Dendritic cell treated with granulocyte-macrophage colony-stimulating factor and Interleukin-4, amounts not matched to agents 40 ng/mL and 50 ng/mL, for 4 days (primary cell): ENCODE measurements around the gene ZFP82.

Experiments used
- H3K27ac Mint-ChIP-seq: one replicate; pipeline ENCODE4 v1.8.0; 2022; ENCODE audit warnings: mild to moderate bottlenecking, mixed read lengths
- H3K27me3 Mint-ChIP-seq: one replicate; pipeline ENCODE4 v1.8.0; 2022; ENCODE audit warnings: mild to moderate bottlenecking, mixed read lengths
- H3K36me3 Mint-ChIP-seq: one replicate; pipeline ENCODE4 v1.8.0; 2022; ENCODE audit warnings: low read depth, mixed read lengths
- H3K4me1 Mint-ChIP-seq: one replicate; pipeline ENCODE4 v1.8.0; 2022; ENCODE audit warnings: low read depth, mixed read lengths
- H3K4me3 Mint-ChIP-seq: one replicate; pipeline ENCODE4 v1.8.0; 2022; ENCODE audit warnings: mild to moderate bottlenecking, moderate library complexity, mixed read lengths
- H3K9me3 Mint-ChIP-seq: one replicate; pipeline ENCODE4 v1.8.0; 2022; ENCODE audit warnings: mixed read lengths
- intact Hi-C: fragments of 100-400 bp; cut with micrococcal nuclease; formaldehyde crosslinking; loops from one replicate; pipeline ENCODE4 v1.15.0; 2022

ZFP82 gene

DNA sequence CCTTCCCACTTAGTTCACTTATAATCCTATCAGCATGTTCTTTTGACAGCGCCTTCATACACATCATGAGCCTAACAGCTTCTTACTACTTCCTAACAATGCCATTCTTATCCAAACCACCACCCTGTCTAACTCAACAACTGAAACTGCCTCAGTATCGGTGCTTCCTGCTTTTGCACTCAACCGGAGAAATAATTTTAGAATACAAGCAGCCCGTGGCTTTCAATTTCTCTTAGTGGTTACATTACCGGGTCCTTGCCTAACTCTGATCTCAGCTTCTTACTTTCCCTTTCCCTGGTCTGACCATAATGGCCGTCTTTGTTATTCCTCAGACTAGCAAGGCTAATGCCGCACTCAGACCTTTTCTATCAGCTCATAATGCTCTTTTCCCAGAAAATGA lies 17.0 kb downstream of the ZFP82 start:
- no peaks in the 10 kb centered on the region for H3K27me3 Mint-ChIP-seq
- peaks cover 64% of the 10 kb centered on the region for H3K9me3 Mint-ChIP-seq
- intact Hi-C loops: no loop called here
- H3K36me3 Mint-ChIP-seq: peaks cover 97% of the 10 kb centered on the region
- no peaks in the 10 kb centered on the region for H3K4me1 Mint-ChIP-seq
- no peak overlapping the region for H3K4me3 Mint-ChIP-seq
- H3K27ac Mint-ChIP-seq: no peak overlapping the region

DNA sequence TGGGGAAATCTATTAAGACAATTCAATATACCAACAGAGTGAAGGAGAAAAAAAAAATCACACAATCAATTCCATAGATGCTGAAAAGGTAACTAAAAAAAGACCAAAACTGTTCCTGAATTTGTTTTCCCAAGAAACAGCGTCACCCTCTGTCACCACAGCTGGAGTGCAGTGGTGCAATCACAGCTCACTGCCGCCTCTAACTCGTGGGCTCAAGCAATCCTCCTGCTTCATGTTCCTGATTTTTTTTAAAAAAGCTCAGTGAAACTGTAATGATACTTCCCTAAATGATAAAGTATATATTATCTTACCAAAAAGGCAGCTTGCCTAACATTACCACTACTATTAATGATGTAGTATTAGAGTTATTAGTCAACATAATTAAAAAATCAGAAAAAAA lies 19.9 kb downstream of the ZFP82 start:
- H3K4me1 Mint-ChIP-seq: no peaks in the 10 kb centered on the region
- no peak overlapping the region for H3K27ac Mint-ChIP-seq
- intact Hi-C loops: no loop called here
- H3K36me3 Mint-ChIP-seq: peaks cover 99% of the 10 kb centered on the region
- H3K4me3 Mint-ChIP-seq: no peak overlapping the region
- H3K9me3 Mint-ChIP-seq: peaks cover 74% of the 10 kb centered on the region
- no peaks in the 10 kb centered on the region for H3K27me3 Mint-ChIP-seq

DNA sequence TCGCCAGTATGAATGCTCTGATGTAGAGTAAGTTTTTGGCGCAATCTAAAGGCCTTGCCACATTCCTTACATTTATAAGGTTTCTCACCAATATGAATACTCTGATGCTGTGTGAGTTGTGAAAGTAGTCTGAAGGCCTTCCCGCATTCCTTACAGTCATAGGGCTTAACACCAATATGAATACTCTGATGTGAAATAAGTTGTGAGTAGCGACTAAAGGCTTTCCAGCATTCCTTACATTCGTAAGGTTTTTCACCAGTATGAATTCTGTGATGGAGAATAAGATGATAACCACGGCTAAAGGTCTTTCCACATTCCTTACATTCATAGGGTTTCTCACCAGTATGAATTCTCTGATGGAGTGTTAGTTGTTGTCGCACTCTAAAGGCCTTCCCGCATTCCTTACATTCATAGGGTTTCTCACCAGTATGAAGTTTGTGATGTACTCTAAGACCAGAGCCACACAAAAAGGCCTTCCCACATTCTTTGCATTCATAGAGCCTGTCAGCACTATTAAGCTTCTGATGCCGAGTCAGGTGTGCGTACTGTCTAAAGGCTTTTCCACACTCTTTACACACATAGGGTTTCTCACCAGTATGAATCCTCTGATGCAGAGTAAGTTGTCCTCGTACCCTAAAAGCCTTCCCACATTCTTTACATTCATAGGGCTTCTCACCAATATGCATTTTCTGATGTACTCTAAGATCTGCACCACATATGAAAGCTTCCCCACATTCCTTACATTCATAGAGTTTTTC lies 25.3 kb downstream of the ZFP82 start:
- Mint-ChIP-seq H3K27me3 (no peaks in the 10 kb centered on the region), H3K9me3 (peaks cover 69% of the 10 kb centered on the region), H3K4me3 (no peak overlapping the region), H3K36me3 (peaks cover 52% of the 10 kb centered on the region), H3K4me1 (no peaks in the 10 kb centered on the region), H3K27ac (no peak overlapping the region)
- intact Hi-C loops: no loop called here

DNA sequence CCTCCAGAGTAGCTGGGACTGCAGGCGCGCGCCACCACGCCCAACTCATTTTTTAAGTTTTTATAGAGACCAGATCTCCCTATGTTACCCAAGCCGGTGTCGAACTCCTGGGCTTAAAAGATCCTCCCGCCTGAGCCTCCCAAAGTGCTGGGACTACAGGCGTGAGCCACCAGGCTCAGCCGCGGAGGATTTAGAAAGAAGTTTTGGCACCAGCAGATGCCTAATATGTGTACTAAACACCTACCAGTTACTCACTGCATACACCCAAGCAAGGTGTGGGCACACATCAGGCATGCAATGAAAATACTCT lies 39.0 kb downstream of the ZFP82 start:
- peak overlapping the region; percentile 92 for H3K4me3 Mint-ChIP-seq
- peaks cover 27% of the 10 kb centered on the region for H3K36me3 Mint-ChIP-seq

DNA sequence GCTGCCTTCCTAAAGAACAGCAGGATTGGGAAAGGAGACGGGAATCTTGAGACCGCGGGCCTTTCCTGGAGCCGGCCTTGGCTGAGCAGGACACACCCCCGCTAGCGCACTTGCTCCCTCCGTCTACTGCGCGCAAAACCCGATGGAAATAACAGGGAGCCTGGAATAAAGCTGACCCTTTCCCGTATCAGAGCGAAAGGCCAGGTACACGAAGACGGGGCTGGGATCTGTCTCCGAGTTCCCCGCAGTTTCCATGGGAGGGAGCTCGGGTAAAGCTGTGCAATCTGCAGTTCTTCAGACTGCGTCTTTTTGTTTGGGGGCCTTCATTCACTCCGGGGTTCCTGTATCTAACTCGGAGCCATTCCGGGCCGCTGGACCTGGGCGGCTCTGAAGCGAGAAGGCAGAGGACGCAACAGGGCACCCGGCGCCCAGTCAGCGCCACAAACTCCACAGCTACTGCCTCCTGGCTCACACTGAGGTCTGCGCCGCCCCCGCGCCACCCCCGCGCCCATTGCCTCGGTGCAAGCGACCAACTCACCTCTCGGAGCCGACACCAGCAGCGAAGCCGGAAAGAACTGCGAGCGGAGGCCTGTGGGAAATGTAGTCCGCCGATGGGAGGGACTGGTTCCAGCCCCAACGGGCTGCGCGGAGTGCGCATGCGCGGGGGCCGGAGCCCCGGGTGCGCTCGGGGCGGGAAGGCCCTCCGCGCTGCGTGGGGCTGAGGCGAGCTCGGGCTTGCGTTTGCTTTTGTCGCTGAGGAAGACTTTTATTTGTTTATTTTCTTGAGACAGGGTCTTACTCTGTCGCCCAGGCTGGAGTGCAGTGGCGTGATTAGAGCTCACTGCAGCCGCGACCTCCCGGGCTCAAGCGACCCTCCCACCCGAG lies 39.6 kb downstream of the ZFP82 start, which contains the start of gene ZFP14:
Gene ZFP14 (minus strand): TSS at position 577 of the 885 bp plus-strand sequence. CDS start 11,309 bp downstream, outside the sequence.
- H3K9me3 Mint-ChIP-seq: peaks cover 18% of the 10 kb centered on the region
- intact Hi-C loops: loop anchor here (2.0 kb wide), 1 partner anchor 110 kb away; the partner anchor contains the start of gene ZNF566
- peaks cover 33% of the 10 kb centered on the region for H3K36me3 Mint-ChIP-seq

More for the DNA sequence above, 39.0 kb downstream of the ZFP82 start:
- H3K27ac Mint-ChIP-seq: peak overlapping the region; percentile 94
- H3K9me3 Mint-ChIP-seq: peaks cover 19% of the 10 kb centered on the region
- peaks cover 17% of the 10 kb centered on the region for H3K4me1 Mint-ChIP-seq
- intact Hi-C loops: loop anchor here (2.0 kb wide), 1 partner anchor 109 kb away; the partner anchor contains the start of gene ZNF566
- no peaks in the 10 kb centered on the region for H3K27me3 Mint-ChIP-seq

DNA sequence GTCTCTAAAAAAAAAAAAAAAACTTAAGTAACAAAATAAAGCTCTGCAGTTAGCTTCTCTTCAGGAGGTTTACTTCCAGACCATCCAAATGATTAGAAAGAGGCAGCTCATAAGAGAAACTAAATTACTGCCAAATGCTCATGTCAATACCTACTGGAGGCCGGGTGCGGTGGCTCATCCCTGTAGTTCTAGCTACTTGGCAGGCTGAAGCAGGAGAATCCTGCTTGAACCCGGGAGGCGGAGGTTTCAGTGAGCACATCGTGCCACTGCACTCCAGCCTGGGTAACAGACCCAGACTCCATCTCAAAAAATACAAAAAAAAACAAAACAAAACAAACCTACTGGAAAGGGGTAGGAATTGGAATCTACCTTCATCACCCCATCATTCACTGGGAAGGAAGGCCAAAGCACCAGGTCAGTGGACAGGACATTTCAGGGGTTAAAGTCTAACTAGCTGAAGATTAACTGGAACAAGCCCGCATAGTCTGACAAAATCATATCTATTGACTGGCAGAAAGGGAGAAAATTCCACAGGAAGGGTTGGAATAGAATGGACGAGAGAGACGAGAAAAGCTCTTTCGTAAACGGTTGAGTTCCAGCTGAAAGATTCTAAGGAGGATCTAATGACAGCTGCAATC lies 40.8 kb downstream of the ZFP82 start:
- Mint-ChIP-seq H3K36me3 (peaks cover 46% of the 10 kb centered on the region), H3K9me3 (peaks cover 28% of the 10 kb centered on the region), H3K27me3 (no peaks in the 10 kb centered on the region), H3K4me3 (peak overlapping the region; percentile 92), H3K4me1 (peaks cover 17% of the 10 kb centered on the region), H3K27ac (peak overlapping the region; percentile 94)
- intact Hi-C loops: loop anchor here (2.0 kb wide), 1 partner anchor 111 kb away; the partner anchor contains the start of gene ZNF566

More for the DNA sequence above, 39.6 kb downstream of the ZFP82 start, which contains the start of gene ZFP14:
- Mint-ChIP-seq H3K27me3 (no peaks in the 10 kb centered on the region), H3K4me3 (peak within 1 kb of the TSS; percentile 92), H3K4me1 (peaks cover 17% of the 10 kb centered on the region), H3K27ac (peak within 1 kb of the TSS; percentile 94)

DNA sequence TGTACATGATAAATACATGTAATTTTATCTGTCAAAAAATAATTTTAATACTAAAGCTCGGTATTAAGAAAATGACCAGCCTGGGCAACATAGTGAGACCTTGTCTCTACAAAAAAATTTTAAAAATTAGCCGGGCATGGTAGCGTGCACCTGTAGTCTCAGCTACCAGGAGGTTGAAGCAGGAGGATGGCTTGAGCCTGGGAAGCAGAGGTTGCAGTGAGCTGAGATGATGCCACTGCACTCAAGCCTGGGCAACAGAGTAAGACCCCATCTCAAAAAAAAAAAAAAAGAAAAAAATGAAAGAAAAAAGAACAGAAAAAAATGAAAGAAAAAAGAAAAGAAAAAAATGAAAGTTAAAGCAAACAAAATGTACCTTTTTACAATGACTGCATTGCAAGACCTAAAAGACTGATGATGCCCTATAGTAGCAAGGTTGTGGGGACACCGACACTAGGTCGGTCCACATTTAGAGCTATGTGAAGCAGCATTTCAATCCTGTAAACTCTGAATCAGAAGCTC lies 44.7 kb downstream of the ZFP82 start:
- intact Hi-C loops: no loop called here
- Mint-ChIP-seq H3K36me3 (peaks cover 81% of the 10 kb centered on the region), H3K4me3 (no peak overlapping the region), H3K9me3 (peaks cover 59% of the 10 kb centered on the region), H3K27me3 (no peaks in the 10 kb centered on the region), H3K4me1 (peaks cover 17% of the 10 kb centered on the region), H3K27ac (no peak overlapping the region)

DNA sequence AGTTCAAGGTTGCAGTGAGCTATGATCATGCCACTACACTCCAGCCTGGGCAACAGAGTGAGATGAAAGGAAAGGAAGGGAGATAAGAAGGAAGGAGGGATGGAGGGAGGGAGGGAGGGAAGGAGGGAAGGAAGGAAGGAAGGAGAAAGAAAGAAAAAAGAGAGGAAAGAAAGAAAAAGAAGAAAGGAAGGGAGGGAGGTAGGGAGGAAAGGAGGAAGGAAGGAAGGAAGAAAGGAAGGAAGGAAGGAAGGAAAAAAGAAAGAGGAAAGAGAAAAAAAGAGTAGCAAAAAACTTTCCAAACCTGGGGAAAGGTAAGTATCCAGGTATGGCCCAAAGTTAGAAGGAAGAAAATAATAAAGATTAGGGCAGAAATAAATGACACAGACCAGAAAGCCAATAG lies 46.6 kb downstream of the ZFP82 start:
- Mint-ChIP-seq H3K4me3 (no peak overlapping the region), H3K9me3 (peaks cover 71% of the 10 kb centered on the region), H3K36me3 (peaks cover 91% of the 10 kb centered on the region), H3K4me1 (peaks cover 3% of the 10 kb centered on the region), H3K27me3 (no peaks in the 10 kb centered on the region), H3K27ac (no peak overlapping the region)
- intact Hi-C loops: no loop called here

DNA sequence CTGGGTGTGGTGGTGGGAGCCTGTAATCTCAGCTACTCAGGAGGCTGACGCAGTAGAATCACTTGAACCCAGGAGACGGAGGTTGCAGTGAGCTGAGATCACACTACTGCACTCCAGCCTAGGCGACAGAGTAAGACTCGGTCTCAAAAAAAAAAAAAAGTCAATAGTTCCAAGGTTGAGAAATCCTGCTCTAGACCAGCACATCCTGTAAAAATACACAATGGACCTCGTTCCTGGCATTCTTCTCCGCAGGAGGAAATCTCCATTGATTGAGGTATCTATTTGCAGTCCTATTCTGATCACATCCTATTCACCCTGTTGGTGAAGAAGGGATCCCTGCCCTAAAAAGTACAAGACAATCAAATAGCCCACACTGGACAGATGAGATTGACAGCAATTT lies 54.6 kb downstream of the ZFP82 start:
- Mint-ChIP-seq H3K27ac (no peak overlapping the region), H3K9me3 (peaks cover 64% of the 10 kb centered on the region), H3K27me3 (no peaks in the 10 kb centered on the region), H3K4me1 (no peaks in the 10 kb centered on the region), H3K4me3 (no peak overlapping the region), H3K36me3 (peaks cover 98% of the 10 kb centered on the region)
- intact Hi-C loops: no loop called here
